GM12864 (cell line): ENCODE results near the gene MAGI2.

ENCODE experiments used
- DNase-seq: peaks from one replicate; pipeline ENCODE4 v3.0.0-alpha.2; 2011; ENCODE audit warnings: low read depth
- H3K4me3 ChIP-seq: 2 replicates; pipeline ENCODE4 v1.5.1; 2011; ENCODE audit warnings: mild to moderate bottlenecking, low read depth, low read length, control low read depth
- TF ChIP-seq, protein P1 (sequence below): IDR thresholded peaks from 2 replicates; pipeline ENCODE4 v1.5.1; 2011; ENCODE audit warnings: low read depth, mild to moderate bottlenecking, moderate library complexity, low read length, control low read depth, inconsistent platforms; ENCODE audit errors: missing control alignments

Gene MAGI2

DNA sequence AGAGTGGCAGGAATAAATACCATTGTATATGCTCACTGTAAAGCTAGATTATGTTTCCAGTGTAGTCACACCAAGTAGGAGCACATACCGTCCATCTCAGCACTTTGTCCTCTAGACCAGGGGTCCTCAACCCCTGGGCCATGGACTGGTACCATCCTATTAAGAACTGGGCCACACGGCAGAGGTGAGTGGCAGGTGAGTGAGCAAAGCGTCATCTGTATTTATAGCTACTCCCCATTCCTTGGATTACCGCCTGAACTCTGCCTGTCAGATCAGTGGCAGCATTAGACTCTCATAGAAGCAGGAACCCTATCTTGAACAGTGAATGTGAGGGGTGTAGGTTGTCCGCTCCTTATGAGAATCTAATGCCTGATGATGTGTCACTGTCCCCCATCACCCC is 735.3 kb downstream of the MAGI2 start:
- H3K4me3 ChIP-seq: no peak overlapping the region
- no peak for DNase-seq
- TF ChIP-seq, protein P1, sequence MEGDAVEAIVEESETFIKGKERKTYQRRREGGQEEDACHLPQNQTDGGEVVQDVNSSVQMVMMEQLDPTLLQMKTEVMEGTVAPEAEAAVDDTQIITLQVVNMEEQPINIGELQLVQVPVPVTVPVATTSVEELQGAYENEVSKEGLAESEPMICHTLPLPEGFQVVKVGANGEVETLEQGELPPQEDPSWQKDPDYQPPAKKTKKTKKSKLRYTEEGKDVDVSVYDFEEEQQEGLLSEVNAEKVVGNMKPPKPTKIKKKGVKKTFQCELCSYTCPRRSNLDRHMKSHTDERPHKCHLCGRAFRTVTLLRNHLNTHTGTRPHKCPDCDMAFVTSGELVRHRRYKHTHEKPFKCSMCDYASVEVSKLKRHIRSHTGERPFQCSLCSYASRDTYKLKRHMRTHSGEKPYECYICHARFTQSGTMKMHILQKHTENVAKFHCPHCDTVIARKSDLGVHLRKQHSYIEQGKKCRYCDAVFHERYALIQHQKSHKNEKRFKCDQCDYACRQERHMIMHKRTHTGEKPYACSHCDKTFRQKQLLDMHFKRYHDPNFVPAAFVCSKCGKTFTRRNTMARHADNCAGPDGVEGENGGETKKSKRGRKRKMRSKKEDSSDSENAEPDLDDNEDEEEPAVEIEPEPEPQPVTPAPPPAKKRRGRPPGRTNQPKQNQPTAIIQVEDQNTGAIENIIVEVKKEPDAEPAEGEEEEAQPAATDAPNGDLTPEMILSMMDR: no peak

DNA sequence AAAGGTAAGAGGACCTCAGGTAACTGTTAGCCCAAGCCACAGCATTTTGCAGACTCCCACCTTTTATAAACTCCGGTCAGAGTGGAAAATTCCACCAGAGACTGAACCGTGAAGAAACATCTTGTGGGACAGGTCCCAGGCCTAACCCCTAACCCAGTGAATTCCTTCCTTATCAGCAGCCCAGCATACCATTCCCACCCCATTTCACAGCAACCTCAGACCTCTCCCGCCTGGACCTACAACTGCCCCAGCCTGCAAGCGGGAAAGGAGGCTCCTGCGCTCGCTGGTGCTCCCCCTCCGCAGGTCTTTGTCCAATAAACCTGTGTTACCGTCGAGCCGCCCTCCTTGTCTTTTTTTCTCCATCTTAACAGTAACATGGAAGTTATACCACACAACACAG is 736.6 kb downstream of the MAGI2 start:
- H3K4me3 ChIP-seq: no peak overlapping the region
- no peak for DNase-seq
- TF ChIP-seq, protein P1: no peak

DNA sequence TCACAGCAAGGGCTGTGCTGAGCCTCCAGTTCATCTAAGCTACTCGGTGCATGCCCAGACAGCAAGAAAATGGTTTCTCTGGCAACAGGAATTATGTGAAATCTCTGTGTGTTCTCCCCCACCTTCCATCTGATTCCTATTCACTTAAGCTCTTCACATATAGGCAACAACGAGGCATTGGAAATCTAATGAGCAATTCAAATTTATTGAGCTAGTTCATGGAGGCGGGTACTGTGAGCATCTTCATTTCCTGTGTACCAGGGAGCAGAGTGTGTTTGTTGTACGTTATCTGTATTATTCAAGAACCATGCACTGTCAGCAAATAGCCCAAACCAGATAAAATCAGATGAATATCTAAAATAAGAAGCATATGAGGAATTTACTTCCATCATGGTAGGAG is 739.1 kb downstream of the MAGI2 start:
- no peak overlapping the region for H3K4me3 ChIP-seq
- TF ChIP-seq, protein P1: no peak
- no peak for DNase-seq

DNA sequence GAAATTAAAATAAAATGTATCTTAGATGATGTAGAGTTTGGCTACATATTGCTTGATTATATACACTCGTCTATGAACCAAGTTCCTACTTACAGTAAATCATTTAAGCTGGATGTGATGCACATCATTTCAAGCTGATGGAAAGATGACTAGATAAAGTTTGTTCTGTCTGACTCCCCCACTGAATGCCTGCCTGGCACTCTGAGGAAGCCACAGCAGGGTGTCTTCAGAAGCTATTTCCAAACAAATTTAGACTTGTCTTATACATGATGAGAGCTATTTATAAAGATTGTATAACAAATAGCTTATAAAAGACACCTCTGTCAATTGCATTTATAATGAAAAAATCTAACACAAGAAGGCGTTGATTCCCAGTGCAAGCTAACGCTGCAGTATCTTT is 741.4 kb downstream of the MAGI2 start:
- no peak for DNase-seq
- H3K4me3 ChIP-seq: no peak overlapping the region
- TF ChIP-seq, protein P1: no peak

DNA sequence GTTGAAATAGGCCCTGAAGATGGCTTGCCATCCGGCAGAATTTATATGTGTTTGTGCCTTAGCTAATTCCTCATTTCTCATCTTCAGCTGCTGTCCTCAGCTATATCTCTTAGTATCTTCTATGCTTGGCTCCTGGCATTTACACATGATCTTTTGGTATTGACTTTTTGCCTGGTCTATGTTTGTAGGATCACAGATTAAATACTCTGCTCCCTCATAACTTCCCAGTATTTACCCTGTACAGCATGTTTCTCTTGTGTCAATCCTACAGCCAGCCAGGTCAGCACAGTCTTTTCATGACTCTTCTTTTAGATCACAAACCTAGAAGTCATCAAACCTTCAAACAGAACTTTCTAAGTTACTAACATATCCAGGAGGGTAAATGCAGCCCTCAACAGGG is 743.8 kb downstream of the MAGI2 start:
- no peak overlapping the region for H3K4me3 ChIP-seq
- no peak for DNase-seq
- TF ChIP-seq, protein P1: no peak

DNA sequence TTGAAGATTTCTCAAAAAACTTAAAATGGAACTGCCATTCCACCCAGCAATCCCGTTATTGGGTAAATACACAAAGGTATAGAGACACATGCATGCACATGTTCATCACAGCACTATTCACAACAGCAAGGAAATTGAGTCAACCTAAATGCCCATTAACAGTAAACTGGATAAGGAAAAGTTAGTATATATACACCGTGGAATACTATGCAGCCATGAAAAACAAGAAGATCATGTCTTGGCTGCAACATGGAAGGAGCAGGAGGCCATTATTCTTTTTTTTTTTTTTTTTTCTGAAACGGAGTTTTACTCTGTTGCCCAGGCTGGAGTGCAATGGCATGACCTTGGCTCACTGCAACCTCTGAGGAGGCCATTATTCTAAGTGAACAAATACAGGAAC is 749.0 kb downstream of the MAGI2 start:
- DNase-seq: no peak
- H3K4me3 ChIP-seq: no peak overlapping the region
- TF ChIP-seq, protein P1: no peak

DNA sequence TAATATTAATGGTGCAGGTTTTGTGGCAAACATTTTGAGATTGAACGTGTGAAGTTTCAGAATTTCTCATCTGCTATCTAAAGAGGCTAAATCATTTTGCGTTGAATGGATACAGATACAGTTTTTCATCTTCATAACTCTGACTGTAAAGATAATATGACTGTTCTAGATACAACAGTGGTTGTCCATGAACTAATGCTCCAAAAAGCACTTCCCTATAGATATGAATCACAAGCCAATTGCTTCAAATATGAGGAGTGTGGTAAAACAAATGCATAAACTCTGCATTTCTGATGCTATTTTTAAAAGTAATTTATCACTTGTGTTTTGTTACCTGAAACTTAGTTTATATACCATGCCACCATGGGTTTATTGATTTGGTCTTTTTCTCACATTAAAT is 750.1 kb downstream of the MAGI2 start:
- no peak overlapping the region for H3K4me3 ChIP-seq
- TF ChIP-seq, protein P1: no peak
- DNase-seq: no peak
